SK-N-MC (cell line): ENCODE measurements around the gene MIEN1.

ENCODE experiments used
- EZH2 ChIP-seq: fragments of 200-600 bp; sonication (generic); IDR thresholded peaks from one replicate; pipeline ENCODE4 v1.6.1; 2017; ENCODE audit warnings: antibody characterized with exemption
- POLR2AphosphoS5 ChIP-seq: IDR thresholded peaks from 2 replicates; pipeline ENCODE4 v1.6.1; 2012; ENCODE audit warnings: mild to moderate bottlenecking, low read depth, low read length, borderline replicate concordance

GRCh38 chr17:39754161-39754957 is 24.0 kb upstream of the MIEN1 start:
- TF ChIP-seq POLR2AphosphoS5 (peak; percentile 36; the same call in 1 of the 2 replicates), EZH2 (no peak)
